SJCRH30 (cell line): ENCODE data around the gene YES1. TPM values are rescaled to one million over a fixed set of nuclear protein-coding genes. Genes with fewer than 3 reads are reported as not detected.
A peak's percentile ranks its signal among the peaks of the same experiment; 100 is the strongest.
"Not testable (repeated sequence)": the region's sequence is repeated elsewhere in the genome, so short reads cannot be mapped to it uniquely, and the experiment has no call there.

Experiments
- DNase-seq, 2 experiments: peaks; one replicate each; pipeline ENCODE4 v3.0.0-alpha.2; 2015 to 2020
- H3K27ac ChIP-seq: fragments of 250-450 bp; sonication (Bioruptor Pico); 2 replicates; pipeline ENCODE4 v1.5.1; 2020; ENCODE audit warnings: mild to moderate bottlenecking, moderate library complexity
- H3K27me3 ChIP-seq: fragments of 250-450 bp; sonication (Bioruptor Pico); 2 replicates; pipeline ENCODE4 v1.5.1; 2020; ENCODE audit warnings: mild to moderate bottlenecking, moderate library complexity
- H3K36me3 ChIP-seq: fragments of 250-450 bp; sonication (Bioruptor Pico); 2 replicates; pipeline ENCODE4 v1.5.1; 2020; ENCODE audit warnings: mild to moderate bottlenecking, moderate library complexity
- H3K4me1 ChIP-seq: fragments of 250-450 bp; sonication (Bioruptor Pico); 2 replicates; pipeline ENCODE4 v1.5.1; 2020; ENCODE audit warnings: mild to moderate bottlenecking, moderate library complexity
- H3K4me3 ChIP-seq: fragments of 250-450 bp; sonication (Bioruptor Pico); 2 replicates; pipeline ENCODE4 v1.5.1; 2020; ENCODE audit warnings: mild to moderate bottlenecking, moderate library complexity
- H3K9me3 ChIP-seq: fragments of 250-450 bp; sonication (Bioruptor Pico); replicated peaks from 2 replicates; pipeline ENCODE4 v1.5.1; 2020; ENCODE audit warnings: mild to moderate bottlenecking, moderate library complexity
- total RNA-seq: library from RNA; depleted of rRNA; stranded (reverse); fragments of >200 nt; shearing (Covaris generic); gene quantifications from 2 replicates; pipeline ENCODE4 v1.2.3, GENCODE V29; 2014

Gene YES1
- total RNA-seq, 1 experiment from 2014 or later: 185 TPM

GRCh38 chr18:778194-778927 lies 33.7 kb downstream of the YES1 start:
- H3K27me3 ChIP-seq: no peaks in the 10 kb centered on the region
- no peak overlapping the region for H3K27ac ChIP-seq
- no peaks in the 10 kb centered on the region for H3K36me3 ChIP-seq
- no peaks in the 10 kb centered on the region; the same call in 1 of the 2 replicates for H3K4me1 ChIP-seq
- peak in 1 of 2 experiments; percentile 20 for DNase-seq
- H3K4me3 ChIP-seq: no peak overlapping the region
- no peaks in the 10 kb centered on the region for H3K9me3 ChIP-seq

DNA sequence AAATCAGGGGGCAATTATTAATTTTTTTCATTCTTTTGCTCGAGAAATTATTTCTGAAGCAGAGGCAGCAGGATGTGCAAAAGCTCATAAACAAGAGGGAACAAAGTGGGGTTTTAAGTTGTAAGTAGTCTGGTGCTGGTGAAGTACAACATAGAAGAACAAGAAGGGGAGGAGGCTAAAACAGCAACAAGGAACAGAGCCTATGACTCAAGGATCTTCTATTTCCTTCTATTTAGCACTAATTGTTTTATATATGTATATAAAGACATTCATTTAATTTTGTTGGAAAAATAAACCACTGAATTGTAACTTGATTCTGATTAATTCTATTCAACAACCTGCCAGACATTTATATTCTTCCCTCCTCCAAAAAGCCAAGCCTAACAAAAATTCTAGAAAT lies 35.0 kb downstream of the YES1 start:
- Histone ChIP-seq H3K4me1 (no peaks in the 10 kb centered on the region; the same call in 1 of the 2 replicates), H3K4me3 (no peak overlapping the region), H3K27ac (no peak overlapping the region), H3K36me3 (no peaks in the 10 kb centered on the region), H3K9me3 (no peaks in the 10 kb centered on the region), H3K27me3 (no peaks in the 10 kb centered on the region)
- DNase-seq: no peak

- not testable (repeated sequence) for H3K9me3 ChIP-seq, H3K36me3 ChIP-seq, H3K27me3 ChIP-seq, H3K4me1 ChIP-seq, DNase-seq, H3K27ac ChIP-seq, H3K4me3 ChIP-seq
Measured at GRCh38 chr18:776044-776443, 36.0 kb downstream of the YES1 start.

DNA sequence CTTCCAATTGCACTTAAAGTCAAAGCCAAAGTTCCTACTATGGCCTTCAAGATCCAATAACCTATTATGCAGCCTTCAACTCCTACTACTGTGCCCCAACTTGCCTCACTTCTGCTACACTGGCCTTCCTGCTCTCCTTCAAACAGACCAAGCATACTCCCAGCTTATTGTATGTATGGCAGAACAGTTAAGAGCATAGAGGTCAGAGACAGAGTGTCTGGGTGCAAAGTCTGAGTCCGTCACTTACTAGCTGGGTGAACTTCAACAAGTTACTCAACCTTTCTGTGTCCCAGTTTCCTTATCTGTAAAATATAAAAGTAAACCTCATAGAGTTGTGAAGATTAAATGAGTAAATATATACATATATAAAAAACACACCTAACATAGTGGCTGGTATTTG lies 37.2 kb downstream of the YES1 start:
- no peak for DNase-seq
- Histone ChIP-seq H3K27ac (no peak overlapping the region), H3K36me3 (no peaks in the 10 kb centered on the region; the same call in 1 of the 2 replicates), H3K4me1 (no peaks in the 10 kb centered on the region; the same call in none of the 2 replicates), H3K27me3 (no peaks in the 10 kb centered on the region), H3K9me3 (no peaks in the 10 kb centered on the region), H3K4me3 (no peak overlapping the region)

- Histone ChIP-seq H3K27ac (no peak overlapping the region), H3K9me3 (peaks cover 4% of the 10 kb centered on the region; the same call in 1 of the 2 replicates), H3K4me1 (no peaks in the 10 kb centered on the region; the same call in none of the 2 replicates), H3K36me3 (peaks cover 3% of the 10 kb centered on the region; the same call in 1 of the 2 replicates), H3K27me3 (no peaks in the 10 kb centered on the region), H3K4me3 (no peak overlapping the region)
- no peak for DNase-seq
Measured at GRCh38 chr18:773980-774624, 37.9 kb downstream of the YES1 start.

DNA sequence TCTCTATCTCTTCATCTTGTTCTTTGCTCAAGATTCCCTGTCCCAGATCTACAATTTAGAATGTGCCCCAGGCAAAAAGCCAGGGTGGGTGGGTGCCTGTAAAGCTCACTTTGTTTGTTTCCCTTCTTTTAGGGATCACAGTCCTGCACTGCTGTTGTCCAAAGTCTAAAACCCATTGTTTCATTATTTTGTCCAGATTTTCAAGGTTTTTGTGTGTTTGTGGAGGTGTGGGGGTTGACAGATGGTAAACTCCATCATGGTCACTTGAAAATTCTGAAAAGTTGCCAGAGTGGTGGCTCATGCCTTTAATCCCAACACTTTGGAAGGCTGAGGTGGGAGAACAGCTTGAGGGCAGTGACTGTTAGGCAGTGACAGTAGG lies 41.5 kb downstream of the YES1 start:
- peak; percentile 10 to 12 for DNase-seq
- no peaks in the 10 kb centered on the region; the same call in 1 of the 2 replicates for H3K4me1 ChIP-seq
- H3K27ac ChIP-seq: no peak overlapping the region
- no peaks in the 10 kb centered on the region for H3K27me3 ChIP-seq
- H3K9me3 ChIP-seq: peaks cover 4% of the 10 kb centered on the region; the same call in 1 of the 2 replicates
- H3K36me3 ChIP-seq: peaks cover 3% of the 10 kb centered on the region; the same call in 1 of the 2 replicates
- no peak overlapping the region for H3K4me3 ChIP-seq

- Histone ChIP-seq H3K9me3 (peaks cover 4% of the 10 kb centered on the region; the same call in 1 of the 2 replicates), H3K27me3 (no peaks in the 10 kb centered on the region), H3K4me3 (no peak overlapping the region), H3K27ac (no peak overlapping the region), H3K36me3 (peaks cover 3% of the 10 kb centered on the region; the same call in 1 of the 2 replicates), H3K4me1 (no peaks in the 10 kb centered on the region; the same call in 1 of the 2 replicates)
- DNase-seq: no peak
Measured at GRCh38 chr18:767961-768360, 44.1 kb downstream of the YES1 start.

GRCh38 chr18:767084-767882 lies 44.8 kb downstream of the YES1 start:
- H3K27me3 ChIP-seq: no peaks in the 10 kb centered on the region
- peaks cover 3% of the 10 kb centered on the region; the same call in 1 of the 2 replicates for H3K36me3 ChIP-seq
- no peak overlapping the region for H3K4me3 ChIP-seq

DNA sequence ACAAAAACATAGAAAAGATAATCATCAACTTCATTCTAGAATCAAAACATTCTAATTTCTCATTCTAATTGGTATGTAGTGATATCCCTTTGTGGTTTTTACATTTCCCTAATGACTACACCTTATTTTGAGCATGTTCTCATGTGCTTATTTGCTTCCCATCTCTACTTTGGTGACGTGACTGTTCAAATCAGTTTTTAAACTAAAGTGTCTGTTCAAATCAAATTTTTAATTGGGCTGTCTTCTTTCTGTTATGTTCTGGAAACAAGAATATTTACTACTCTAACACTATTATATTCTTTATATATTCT lies 45.5 kb downstream of the YES1 start:
- no peaks in the 10 kb centered on the region for H3K27me3 ChIP-seq
- H3K4me3 ChIP-seq: no peak overlapping the region
- no peak overlapping the region for H3K27ac ChIP-seq
- H3K9me3 ChIP-seq: peaks cover 4% of the 10 kb centered on the region; the same call in 1 of the 2 replicates
- H3K36me3 ChIP-seq: peaks cover 3% of the 10 kb centered on the region; the same call in 1 of the 2 replicates
- DNase-seq: no peak
- H3K4me1 ChIP-seq: no peaks in the 10 kb centered on the region; the same call in 1 of the 2 replicates

More at GRCh38 chr18:767084-767882, 44.8 kb downstream of the YES1 start:
- Histone ChIP-seq H3K4me1 (no peaks in the 10 kb centered on the region; the same call in 1 of the 2 replicates), H3K9me3 (peaks cover 4% of the 10 kb centered on the region; the same call in 1 of the 2 replicates), H3K27ac (no peak overlapping the region)
- DNase-seq: no peak

DNA sequence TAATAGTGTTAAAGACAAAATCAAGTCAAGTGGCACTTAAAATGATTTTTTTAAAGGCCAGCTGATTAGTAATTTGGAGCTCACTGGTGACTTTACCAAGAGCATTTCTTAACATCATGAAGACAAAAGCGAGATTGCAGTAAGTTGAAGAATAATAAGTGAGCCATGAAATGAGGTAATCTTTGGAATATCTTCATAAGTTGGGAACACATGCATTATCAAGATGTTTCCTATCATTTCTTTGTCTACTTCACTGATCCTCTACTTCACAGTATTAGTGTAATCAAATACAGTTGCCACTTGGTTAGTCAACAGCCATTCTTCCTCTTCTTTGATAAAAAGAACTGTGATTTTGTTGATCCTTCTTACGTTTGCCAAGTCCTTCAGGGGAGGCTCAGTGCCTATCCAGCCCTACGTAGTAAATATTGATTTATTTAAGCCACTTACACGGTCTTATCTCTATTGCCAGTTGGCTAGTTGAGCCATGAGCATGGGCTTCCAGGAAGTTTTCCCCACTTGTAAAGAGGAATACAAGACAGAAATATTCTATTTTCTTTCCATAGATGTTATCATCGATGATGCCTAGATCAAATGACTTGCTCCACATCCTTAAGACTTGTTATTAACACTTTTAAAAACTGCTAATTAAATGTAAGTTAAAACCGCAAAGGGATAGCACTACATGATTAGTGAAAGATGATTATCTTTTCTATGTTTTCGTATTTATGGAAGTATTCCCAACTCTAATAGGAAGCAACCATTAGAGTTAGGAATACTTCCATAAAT lies 46.1 kb downstream of the YES1 start:
- no peak overlapping the region for H3K4me3 ChIP-seq
- no peaks in the 10 kb centered on the region; the same call in 1 of the 2 replicates for H3K4me1 ChIP-seq
- no peak for DNase-seq
- H3K36me3 ChIP-seq: peaks cover 3% of the 10 kb centered on the region; the same call in 1 of the 2 replicates
- H3K9me3 ChIP-seq: peaks cover 4% of the 10 kb centered on the region; the same call in 1 of the 2 replicates
- H3K27me3 ChIP-seq: no peaks in the 10 kb centered on the region
- no peak overlapping the region for H3K27ac ChIP-seq

GRCh38 chr18:759864-760263 lies 52.2 kb downstream of the YES1 start:
- not testable (repeated sequence) for H3K27ac ChIP-seq, DNase-seq, H3K9me3 ChIP-seq, H3K4me1 ChIP-seq, H3K4me3 ChIP-seq, H3K27me3 ChIP-seq
- H3K36me3 ChIP-seq: peaks cover 15% of the 10 kb centered on the region

GRCh38 chr18:755506-755905 lies 56.5 kb downstream of the YES1 start:
- Histone ChIP-seq H3K9me3 (no peaks in the 10 kb centered on the region), H3K27ac (no peak overlapping the region), H3K4me3 (no peak overlapping the region), H3K27me3 (no peaks in the 10 kb centered on the region), H3K36me3 (peaks cover 39% of the 10 kb centered on the region), H3K4me1 (no peaks in the 10 kb centered on the region)
- DNase-seq: no peak

GRCh38 chr18:754656-755055 lies 57.4 kb downstream of the YES1 start:
- Histone ChIP-seq H3K27ac (no peak overlapping the region), H3K27me3 (no peaks in the 10 kb centered on the region), H3K4me3 (no peak overlapping the region), H3K4me1 (no peaks in the 10 kb centered on the region), H3K36me3 (peaks cover 41% of the 10 kb centered on the region), H3K9me3 (no peaks in the 10 kb centered on the region)
- no peak for DNase-seq

DNA sequence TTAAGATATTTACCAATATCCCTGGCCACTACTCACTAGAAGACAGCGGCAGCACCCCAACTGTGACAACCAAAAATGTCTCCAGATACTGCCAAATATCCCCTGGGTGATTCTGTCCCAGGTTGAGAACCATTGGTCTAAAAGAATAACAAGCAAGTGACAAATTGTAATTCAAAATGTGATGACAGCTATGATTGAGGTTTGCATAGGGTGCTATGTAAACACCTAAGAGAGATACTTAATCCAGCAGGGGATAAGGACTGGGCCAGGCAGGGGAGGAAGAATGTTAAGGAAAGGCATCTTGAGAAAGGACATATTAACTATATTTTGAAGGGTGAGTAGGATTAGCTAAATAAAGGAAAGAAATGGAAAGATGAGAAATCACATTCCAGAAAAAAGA lies 61.6 kb downstream of the YES1 start:
- H3K27ac ChIP-seq: no peak overlapping the region
- DNase-seq: no peak
- H3K27me3 ChIP-seq: no peaks in the 10 kb centered on the region
- H3K4me1 ChIP-seq: no peaks in the 10 kb centered on the region
- peaks cover 39% of the 10 kb centered on the region for H3K36me3 ChIP-seq
- H3K4me3 ChIP-seq: no peak overlapping the region
- H3K9me3 ChIP-seq: no peaks in the 10 kb centered on the region
